IMR-90 (cell line): ENCODE measurements around the gene ZNF547. TPM values are rescaled to one million over a fixed set of nuclear protein-coding genes. Genes with fewer than 3 reads are reported as not detected.

ENCODE experiments used
- ATAC-seq: fragments of 200-7000 bp; cut with Tn5 transposase; 2 replicates; pipeline ENCODE4 v1.9.1; 2020; ENCODE audit warnings: low read depth, mild to moderate bottlenecking, moderate library complexity
- BruUV-seq: library from RNA; stranded (reverse); fragments of 400-500 nt; replicated peaks from 2 replicates; lab custom pipeline; 2021; lab: Mats Ljungman, UMichigan
- CTCF ChIA-PET: fragments of 300-600 bp; formaldehyde crosslinking; extraction: SDS; loops from one replicate; lab custom pipeline; 2021; ENCODE audit warnings: antibody characterized with exemption; lab: Yijun Ruan, JAX
- POLR2A ChIA-PET: fragments of 300-600 bp; sonication (Branson Sonifier 250); formaldehyde crosslinking; loops from one replicate; lab custom pipeline; 2022; ENCODE audit warnings: antibody characterized with exemption; ENCODE audit not compliant: unreplicated experiment; lab: Charles Lee
- DNase-seq: peaks from one replicate; pipeline ENCODE4 v3.0.0; 2013
- H2AFZ ChIP-seq: replicated peaks from 2 replicates; pipeline ENCODE3; 2013; ENCODE audit warnings: low read length, mild to moderate bottlenecking; ENCODE audit not compliant: poor library complexity
- H2AK5ac ChIP-seq: 2 replicates; pipeline ENCODE4 v1.6.1; 2013; ENCODE audit warnings: low read depth, low read length, inconsistent platforms
- H2AK9ac ChIP-seq: replicated peaks from 2 replicates; pipeline ENCODE3; 2013; ENCODE audit warnings: mild to moderate bottlenecking, low read depth, low read length, moderate library complexity; ENCODE audit not compliant: poor library complexity
- H2BK120ac ChIP-seq: 2 replicates; pipeline ENCODE4 v1.6.1; 2013; ENCODE audit warnings: low read depth, low read length, inconsistent platforms
- H2BK15ac ChIP-seq: 3 replicates; pipeline ENCODE4 v1.6.1; 2013; ENCODE audit warnings: low read depth, low read length, inconsistent platforms
- H2BK20ac ChIP-seq: 2 replicates; pipeline ENCODE4 v1.6.1; 2013; ENCODE audit warnings: low read depth, mild to moderate bottlenecking, inconsistent platforms, low read length, moderate library complexity
- H2BK5ac ChIP-seq: 2 replicates; pipeline ENCODE4 v1.6.1; 2013; ENCODE audit warnings: mild to moderate bottlenecking, low read depth, low read length, inconsistent platforms; ENCODE audit not compliant: poor library complexity, severe bottlenecking
- H3K14ac ChIP-seq: replicated peaks from 2 replicates; pipeline ENCODE4 v1.6.1; 2013; ENCODE audit warnings: low read depth, low read length, inconsistent platforms
- H3K18ac ChIP-seq: 2 replicates; pipeline ENCODE4 v1.6.1; 2013; ENCODE audit warnings: low read depth, low read length, control low read depth
- H3K23ac ChIP-seq: 2 replicates; pipeline ENCODE4 v1.6.1; 2013; ENCODE audit warnings: low read depth, low read length, inconsistent platforms
- H3K27ac ChIP-seq: 2 replicates; pipeline ENCODE4 v1.5.1; 2013; ENCODE audit warnings: mild to moderate bottlenecking, control low read depth, low read length; ENCODE audit not compliant: insufficient read depth
- H3K27me3 ChIP-seq: 2 replicates; pipeline ENCODE4 v1.6.1; 2013; ENCODE audit warnings: low read length; ENCODE audit not compliant: control insufficient read depth, insufficient read depth
- H3K36me3 ChIP-seq: 2 replicates; pipeline ENCODE4 v1.6.1; 2013; ENCODE audit warnings: low read length, mixed read lengths; ENCODE audit not compliant: control insufficient read depth, insufficient read depth
- H3K4ac ChIP-seq: 2 replicates; pipeline ENCODE4 v1.6.1; 2013; ENCODE audit warnings: low read depth, low read length, inconsistent platforms
- H3K4me1 ChIP-seq: 2 replicates; pipeline ENCODE4 v1.6.1; 2013; ENCODE audit warnings: low read length, mixed read lengths; ENCODE audit not compliant: control insufficient read depth, insufficient read depth
- H3K4me2 ChIP-seq: 2 replicates; pipeline ENCODE4 v1.6.1; 2013; ENCODE audit warnings: low read depth, mild to moderate bottlenecking, control low read depth, low read length, moderate library complexity
- H3K4me3 ChIP-seq: 2 replicates; pipeline ENCODE4 v1.5.1; 2013; ENCODE audit warnings: low read depth, mild to moderate bottlenecking, control low read depth, low read length, moderate library complexity; ENCODE audit not compliant: insufficient read depth
- H3K56ac ChIP-seq: 2 replicates; pipeline ENCODE4 v1.6.1; 2013; ENCODE audit warnings: low read length, inconsistent platforms; ENCODE audit not compliant: insufficient read depth; ENCODE audit errors: extremely low read depth
- H3K79me1 ChIP-seq, 2 experiments: 2 replicates each; pipeline ENCODE4 v1.6.1; 2013; ENCODE audit warnings: low read length in 2 of 2, inconsistent platforms in 1 of 2, low read depth in 1 of 2
- H3K9ac ChIP-seq: 2 replicates; pipeline ENCODE4 v1.6.1; 2013; ENCODE audit warnings: low read depth, low read length, control low read depth
- H3K9me1 ChIP-seq: 2 replicates; pipeline ENCODE4 v1.6.1; 2013; ENCODE audit warnings: low read length, inconsistent platforms; ENCODE audit not compliant: insufficient read depth
- H3K9me3 ChIP-seq: 2 replicates; pipeline ENCODE4 v1.6.1; 2013; ENCODE audit warnings: low read length; ENCODE audit not compliant: control insufficient read depth, insufficient read depth
- H4K20me1 ChIP-seq: 2 replicates; pipeline ENCODE4 v1.6.1; 2013; ENCODE audit warnings: low read length, inconsistent platforms; ENCODE audit not compliant: insufficient read depth
- H4K5ac ChIP-seq: 2 replicates; pipeline ENCODE4 v1.6.1; 2013; ENCODE audit warnings: mild to moderate bottlenecking, low read depth, low read length, control low read depth
- H4K8ac ChIP-seq, 2 experiments: 2 replicates each; pipeline ENCODE4 v1.6.1; 2013; ENCODE audit warnings: low read depth in 2 of 2, low read length in 2 of 2, control low read depth in 1 of 2, inconsistent platforms in 1 of 2
- H4K91ac ChIP-seq: 2 replicates; pipeline ENCODE4 v1.6.1; 2013; ENCODE audit warnings: low read depth, low read length, inconsistent platforms; ENCODE audit not compliant: insufficient read depth
- CHD1 ChIP-seq: IDR thresholded peaks from 2 replicates; pipeline ENCODE4 v1.6.1; 2012; ENCODE audit warnings: low read depth, low read length, improper control_type of control experiment
- FOS ChIP-seq: fragments of 150-350 bp; IDR thresholded peaks from 2 replicates; pipeline ENCODE4 v1.6.1; 2016; ENCODE audit warnings: low read depth, low read length
- MAZ ChIP-seq: IDR thresholded peaks from 2 replicates; pipeline ENCODE4 v1.6.1; 2012; ENCODE audit warnings: low read depth, mild to moderate bottlenecking, low read length, improper control_type of control experiment, moderate library complexity, borderline replicate concordance
- MXI1 ChIP-seq: IDR thresholded peaks from 2 replicates; pipeline ENCODE4 v1.6.1; 2012; ENCODE audit warnings: low read depth, mild to moderate bottlenecking, low read length, moderate library complexity, borderline replicate concordance
- RAD21 ChIP-seq: IDR thresholded peaks from 2 replicates; pipeline ENCODE4 v1.6.1; 2012; ENCODE audit warnings: low read length, improper control_type of control experiment
- RCOR1 ChIP-seq: IDR thresholded peaks from 2 replicates; pipeline ENCODE4 v1.6.1; 2012; ENCODE audit warnings: mild to moderate bottlenecking, low read length, improper control_type of control experiment; ENCODE audit not compliant: insufficient replicate concordance
- RFX5 ChIP-seq: IDR thresholded peaks from 2 replicates; pipeline ENCODE4 v1.8.0; 2012; ENCODE audit warnings: low read depth, mild to moderate bottlenecking, low read length, moderate library complexity
- SMC3 ChIP-seq: fragments of 150-350 bp; IDR thresholded peaks from 2 replicates; pipeline ENCODE4 v1.6.1; 2016; ENCODE audit warnings: low read depth, mild to moderate bottlenecking, antibody characterized with exemption, low read length, moderate library complexity
- WGBS, 2 experiments: methylation state at CpG; one replicate each; pipeline versions ENCODE4 v1.1.5 to v1.1.7; 2013; ENCODE audit warnings: missing lambda C conversion rate in 2 of 2; ENCODE audit not compliant: insufficient read length in 1 of 2; ENCODE audit errors: extremely low coverage in 2 of 2; 5-methylcytosine and 5-hydroxymethylcytosine counted together
- dilution Hi-C: fragments of 300-500 bp; cut with HindIII; formaldehyde crosslinking; loops from one replicate; pipeline ENCODE4 v1.14.3; 2018; ENCODE audit warnings: low sequenced_read_pairs; ENCODE audit not compliant: unreplicated experiment
- in situ Hi-C: fragments of 300-500 bp; cut with MboI; formaldehyde crosslinking; loops from 3 replicates; pipeline ENCODE4 v1.14.3; 2019; ENCODE audit warnings: low sequenced_read_pairs, inconsistent platforms, mixed read lengths
- intact Hi-C: fragments of 100-400 bp; cut with micrococcal nuclease; formaldehyde crosslinking; loops from 2 replicates; pipeline ENCODE4 v1.10.0; 2022
- polyA plus RNA-seq, 3 experiments: library from polyadenylated mRNA; depleted of rRNA; stranded (reverse); fragments of >200 nt; gene quantifications; 2 replicates each; pipeline ENCODE4 v1.2.3, GENCODE V29; 2012; ENCODE audit warnings: low replicate concordance in 1 of 3
- total RNA-seq: library from RNA; depleted of rRNA; stranded (reverse); fragments of >200 nt; gene quantifications from 2 replicates; pipeline ENCODE4 v1.2.3, GENCODE V29; 2012
- TF ChIP-seq, protein P1 (sequence below): fragments of 150-350 bp; IDR thresholded peaks from 2 replicates; pipeline ENCODE4 v1.6.1; 2016; ENCODE audit warnings: low read depth, mild to moderate bottlenecking, low read length, moderate library complexity, borderline replicate concordance
- TF ChIP-seq, protein P2 (sequence below): fragments of 150-350 bp; IDR thresholded peaks from 2 replicates; pipeline ENCODE4 v1.6.1; 2017; ENCODE audit warnings: mild to moderate bottlenecking, antibody characterized with exemption, low read length, low read depth
- TF ChIP-seq, protein P3 (sequence below): conservative IDR thresholded peaks from 2 replicates; pipeline ENCODE4 v1.5.1; 2012; ENCODE audit warnings: mild to moderate bottlenecking, low read depth, low read length, improper control_type of control experiment

ZNF547 gene
- total and polyA plus RNA-seq, 2 of the 4 experiments (the other 2 are of a cell fraction): 2.1 to 5.6 TPM

DNA sequence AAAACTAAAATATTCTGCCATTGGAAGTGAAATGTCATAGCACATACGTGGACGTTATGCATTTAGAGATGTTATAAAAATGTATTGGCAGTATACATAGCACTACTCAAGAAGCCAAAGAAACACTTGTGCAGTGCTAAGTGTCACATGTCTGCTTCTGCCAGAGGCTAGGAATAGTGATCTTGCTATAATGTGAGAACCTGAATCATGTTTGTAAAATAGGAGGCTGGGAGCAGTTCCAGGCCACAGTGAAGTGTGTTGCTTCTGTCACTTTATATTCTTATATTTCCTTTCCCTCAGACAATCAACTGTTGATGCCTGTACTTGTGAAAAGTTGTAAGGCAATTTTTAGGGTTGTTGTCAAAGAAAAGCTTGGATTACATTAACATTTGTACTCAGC, 3.4 kb downstream of the ZNF547 start:
- peaks cover 13% of the 10 kb centered on the region for H3K36me3 ChIP-seq
- CTCF ChIA-PET: interaction anchor here (1.0 kb wide), 1 partner anchor 23 kb away, joined by 3 read pairs; the partner anchor contains the start of gene ZNF548
- no peaks in the 10 kb centered on the region; the same call in 1 of the 2 replicates for H3K9me1 ChIP-seq
- H3K23ac ChIP-seq: no peak overlapping the region
- no peak overlapping the region for H3K18ac ChIP-seq
- POLR2A ChIA-PET: no interaction called here
- ATAC-seq: no peak
- no peak overlapping the region for H3K27ac ChIP-seq
- H4K20me1 ChIP-seq: no peaks in the 10 kb centered on the region
- dilution Hi-C loops (no loop called here), intact Hi-C loops (no loop called here), in situ Hi-C loops (no loop called here)
- H3K4me3 ChIP-seq: no peak overlapping the region
- H3K27me3 ChIP-seq: no peaks in the 10 kb centered on the region
- no peak overlapping the region for H4K5ac ChIP-seq
- H2BK15ac ChIP-seq: no peak overlapping the region
- H3K4me1 ChIP-seq: no peaks in the 10 kb centered on the region
- no peak overlapping the region for H4K91ac ChIP-seq
- no peak overlapping the region for H2AK5ac ChIP-seq
- H2AFZ ChIP-seq: no peak overlapping the region
- no peak overlapping the region for H3K14ac ChIP-seq
- no peak overlapping the region for H4K8ac ChIP-seq
- no peak overlapping the region for H2BK20ac ChIP-seq
- no CpG with 5 or more reads among the region's 2 CpGs for WGBS, 2 experiments
- no peak overlapping the region for H3K9ac ChIP-seq
- H2AK9ac ChIP-seq: no peak overlapping the region
- H2BK5ac ChIP-seq: no peak overlapping the region
- no TSS peak for BruUV-seq
- H3K9me3 ChIP-seq: no peaks in the 10 kb centered on the region
- TF ChIP-seq, protein P1, sequence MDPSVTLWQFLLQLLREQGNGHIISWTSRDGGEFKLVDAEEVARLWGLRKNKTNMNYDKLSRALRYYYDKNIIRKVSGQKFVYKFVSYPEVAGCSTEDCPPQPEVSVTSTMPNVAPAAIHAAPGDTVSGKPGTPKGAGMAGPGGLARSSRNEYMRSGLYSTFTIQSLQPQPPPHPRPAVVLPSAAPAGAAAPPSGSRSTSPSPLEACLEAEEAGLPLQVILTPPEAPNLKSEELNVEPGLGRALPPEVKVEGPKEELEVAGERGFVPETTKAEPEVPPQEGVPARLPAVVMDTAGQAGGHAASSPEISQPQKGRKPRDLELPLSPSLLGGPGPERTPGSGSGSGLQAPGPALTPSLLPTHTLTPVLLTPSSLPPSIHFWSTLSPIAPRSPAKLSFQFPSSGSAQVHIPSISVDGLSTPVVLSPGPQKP: no peak
- TF ChIP-seq MXI1 (no peak), RCOR1 (no peak), CHD1 (no peak), MAZ (no peak), FOS (no peak), RAD21 (no peak), RFX5 (no peak), SMC3 (no peak)
- TF ChIP-seq, protein P2, sequence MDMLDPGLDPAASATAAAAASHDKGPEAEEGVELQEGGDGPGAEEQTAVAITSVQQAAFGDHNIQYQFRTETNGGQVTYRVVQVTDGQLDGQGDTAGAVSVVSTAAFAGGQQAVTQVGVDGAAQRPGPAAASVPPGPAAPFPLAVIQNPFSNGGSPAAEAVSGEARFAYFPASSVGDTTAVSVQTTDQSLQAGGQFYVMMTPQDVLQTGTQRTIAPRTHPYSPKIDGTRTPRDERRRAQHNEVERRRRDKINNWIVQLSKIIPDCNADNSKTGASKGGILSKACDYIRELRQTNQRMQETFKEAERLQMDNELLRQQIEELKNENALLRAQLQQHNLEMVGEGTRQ: no peak
- TF ChIP-seq, protein P3, sequence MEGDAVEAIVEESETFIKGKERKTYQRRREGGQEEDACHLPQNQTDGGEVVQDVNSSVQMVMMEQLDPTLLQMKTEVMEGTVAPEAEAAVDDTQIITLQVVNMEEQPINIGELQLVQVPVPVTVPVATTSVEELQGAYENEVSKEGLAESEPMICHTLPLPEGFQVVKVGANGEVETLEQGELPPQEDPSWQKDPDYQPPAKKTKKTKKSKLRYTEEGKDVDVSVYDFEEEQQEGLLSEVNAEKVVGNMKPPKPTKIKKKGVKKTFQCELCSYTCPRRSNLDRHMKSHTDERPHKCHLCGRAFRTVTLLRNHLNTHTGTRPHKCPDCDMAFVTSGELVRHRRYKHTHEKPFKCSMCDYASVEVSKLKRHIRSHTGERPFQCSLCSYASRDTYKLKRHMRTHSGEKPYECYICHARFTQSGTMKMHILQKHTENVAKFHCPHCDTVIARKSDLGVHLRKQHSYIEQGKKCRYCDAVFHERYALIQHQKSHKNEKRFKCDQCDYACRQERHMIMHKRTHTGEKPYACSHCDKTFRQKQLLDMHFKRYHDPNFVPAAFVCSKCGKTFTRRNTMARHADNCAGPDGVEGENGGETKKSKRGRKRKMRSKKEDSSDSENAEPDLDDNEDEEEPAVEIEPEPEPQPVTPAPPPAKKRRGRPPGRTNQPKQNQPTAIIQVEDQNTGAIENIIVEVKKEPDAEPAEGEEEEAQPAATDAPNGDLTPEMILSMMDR: no peak
- no peak overlapping the region for H3K4ac ChIP-seq
- no peak overlapping the region for H2BK120ac ChIP-seq
- peaks cover 10 to 24% of the 10 kb centered on the region in 2 experiments; a peak in 2 of 4 replicates for H3K79me1 ChIP-seq
- no peak overlapping the region for H3K4me2 ChIP-seq
- H3K56ac ChIP-seq: no peak overlapping the region
- no peak for DNase-seq
